Lower lobe of right lung (tissue), 2 donors: ENCODE measurements around the gene SRPK3. TPM values are rescaled to one million over a fixed set of nuclear protein-coding genes. Genes with fewer than 3 reads are reported as not detected.

Source experiments
- ATAC-seq, 2 donors: fragments of 200-7000 bp; cut with Tn5 transposase; one replicate each; pipeline ENCODE4 v1.9.1; 2020 to 2022; ENCODE audit warnings: mild to moderate bottlenecking in 2 of 2, moderate library complexity in 2 of 2
- DNase-seq: peaks from one replicate; pipeline ENCODE4 v3.0.0-alpha.2; 2020
- H3K27ac ChIP-seq: fragments of 200-600 bp; one replicate; pipeline ENCODE4 v1.8.0; 2022
- H3K27me3 ChIP-seq: fragments of 200-600 bp; one replicate; pipeline ENCODE4 v1.8.0; 2022; ENCODE audit warnings: low read depth
- H3K36me3 ChIP-seq: fragments of 200-600 bp; one replicate; pipeline ENCODE4 v1.8.0; 2022; ENCODE audit warnings: mild to moderate bottlenecking
- H3K4me1 ChIP-seq: fragments of 200-600 bp; one replicate; pipeline ENCODE4 v1.8.0; 2022
- H3K4me3 ChIP-seq: fragments of 200-600 bp; one replicate; pipeline ENCODE4 v1.8.0; 2022; ENCODE audit warnings: mild to moderate bottlenecking
- H3K9me3 ChIP-seq: fragments of 200-600 bp; one replicate; pipeline ENCODE4 v1.8.0; 2022
- CTCF ChIP-seq: fragments of 200-600 bp; IDR thresholded peaks from one replicate; pipeline ENCODE4 v1.8.0; 2022; ENCODE audit warnings: antibody characterized with exemption, mild to moderate bottlenecking
- intact Hi-C: fragments of 100-400 bp; cut with DNase I; formaldehyde crosslinking; loops from one replicate; pipeline ENCODE4 v1.11.0; 2022
- total RNA-seq: library from RNA; stranded (reverse); fragmentation: NEBNext Ultra II Directional; extraction: Animal tissue kit (Norgen Biotek cat#: 25700); gene quantifications from one replicate; pipeline ENCODE4 v1.2.1, GENCODE V29; 2021
- donor health status: DM: no; HTN: yes; CAD: no; lungs with severe emphysema.

SRPK3 gene
- total RNA-seq, 1 donor from 2014 or later, result not detected

- H3K4me3 ChIP-seq, result peak overlapping the region; percentile 43
- TF ChIP-seq CTCF, result no peak
- H3K27ac ChIP-seq, result no peak overlapping the region
- peaks cover 4% of the 10 kb centered on the region for H3K4me1 ChIP-seq
- intact Hi-C loops, result no loop called here
- H3K9me3 ChIP-seq, result no peaks in the 10 kb centered on the region
- no peaks in the 10 kb centered on the region for H3K36me3 ChIP-seq
- DNase-seq (no peak), ATAC-seq (peak in 1 of 2 donors; percentile 15)
- peaks cover 12% of the 10 kb centered on the region for H3K27me3 ChIP-seq
These were observed 48.1 kb downstream of the SRPK3 start for GRCh38 chrX:153828723-153829548.

DNA sequence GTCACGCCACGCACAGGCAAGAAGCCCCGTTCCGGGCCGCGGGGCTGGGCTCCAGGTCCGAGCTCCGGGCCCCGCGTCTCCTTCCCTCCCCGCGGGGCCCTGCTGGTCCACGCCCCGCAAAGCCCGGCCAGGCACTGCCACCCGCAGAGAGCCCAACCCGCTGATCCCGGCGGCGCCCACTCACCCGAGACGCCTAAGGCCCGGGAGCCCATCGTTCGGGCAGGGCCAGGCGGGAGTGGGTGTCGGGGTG is 48.6 kb downstream of the SRPK3 start:
- intact Hi-C loops, result no loop called here
- H3K9me3 ChIP-seq, result no peaks in the 10 kb centered on the region
- DNase-seq, result no peak
- no peak overlapping the region for H3K27ac ChIP-seq
- H3K4me1 ChIP-seq, result peaks cover 4% of the 10 kb centered on the region
- peaks cover 12% of the 10 kb centered on the region for H3K27me3 ChIP-seq
- no peak for TF ChIP-seq CTCF
- peak overlapping the region; percentile 43 for H3K4me3 ChIP-seq
- ATAC-seq, result peak; percentile 15 to 36
- H3K36me3 ChIP-seq, result no peaks in the 10 kb centered on the region

DNA sequence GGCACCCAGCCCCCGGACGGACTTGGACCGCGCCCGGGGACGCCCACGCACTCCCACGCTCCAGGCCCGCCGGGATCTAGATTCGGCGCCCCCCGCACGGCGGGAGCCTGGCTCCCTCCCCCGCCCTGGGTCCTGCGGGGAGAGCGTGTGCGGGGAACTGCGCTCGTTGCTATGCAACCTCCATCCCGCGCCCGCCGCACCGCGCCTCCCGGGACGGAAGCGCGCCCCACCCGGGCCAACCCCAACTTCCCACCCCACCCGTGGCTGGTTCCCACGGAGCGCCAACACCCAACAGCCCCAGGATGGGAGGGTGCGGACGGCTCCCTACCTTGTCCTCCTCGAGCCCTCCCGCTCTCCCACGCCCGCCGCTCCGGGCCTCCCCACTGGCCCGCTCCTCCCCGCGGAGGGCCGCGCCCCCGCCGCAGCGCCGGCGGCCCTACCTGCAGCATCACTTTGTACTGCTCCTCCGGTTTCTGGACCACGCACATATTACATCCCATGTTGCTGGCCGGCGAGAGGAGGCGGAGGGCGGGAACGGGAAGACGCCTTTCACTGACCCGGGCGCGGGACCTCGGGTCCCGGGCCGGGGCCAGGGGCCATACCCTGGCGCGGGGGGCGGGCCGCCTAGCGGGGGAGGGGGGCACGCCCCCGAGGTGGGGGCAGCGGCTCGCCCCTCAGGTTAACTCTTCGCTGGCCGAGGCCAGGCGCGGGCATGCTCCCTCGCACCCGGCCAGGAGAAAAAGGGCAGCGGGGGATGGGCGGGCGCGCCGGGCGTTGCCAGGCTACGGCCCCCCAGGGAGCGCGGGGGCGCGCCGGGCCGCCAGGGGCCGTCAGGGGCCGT is 49.2 kb downstream of the SRPK3 start, which contains the start of gene PDZD4:
Gene PDZD4, minus strand, starts transcription at position 746 of the 841 bp plus-strand sequence. Its CDS starts 246 bp downstream, at position 500.
- peak within 1 kb of the TSS; percentile 43 for H3K4me3 ChIP-seq
- intact Hi-C loops, result no loop called here
- H3K27ac ChIP-seq, result no peak within 1 kb of the TSS
- H3K27me3 ChIP-seq, result peaks cover 11% of the 10 kb centered on the region
- H3K4me1 ChIP-seq, result peaks cover 4% of the 10 kb centered on the region
- TF ChIP-seq CTCF, result no peak
- no peak for DNase-seq
- ATAC-seq, result peak; percentile 27 to 32
- H3K9me3 ChIP-seq, result no peaks in the 10 kb centered on the region
- H3K36me3 ChIP-seq, result no peaks in the 10 kb centered on the region

- Histone ChIP-seq H3K27ac (no peak overlapping the region), H3K9me3 (no peaks in the 10 kb centered on the region), H3K27me3 (peaks cover 8% of the 10 kb centered on the region), H3K4me3 (no peak overlapping the region), H3K4me1 (peaks cover 4% of the 10 kb centered on the region), H3K36me3 (no peaks in the 10 kb centered on the region)
- DNase-seq (no peak), ATAC-seq (no peak)
- no peak for TF ChIP-seq CTCF
- intact Hi-C loops, result no loop called here
These were observed 50.0 kb downstream of the SRPK3 start for GRCh38 chrX:153830640-153831428.

- Histone ChIP-seq H3K36me3 (no peaks in the 10 kb centered on the region), H3K4me1 (peaks cover 4% of the 10 kb centered on the region), H3K9me3 (no peaks in the 10 kb centered on the region), H3K27me3 (peaks cover 8% of the 10 kb centered on the region), H3K4me3 (no peak overlapping the region), H3K27ac (no peak overlapping the region)
- no peak for TF ChIP-seq CTCF
- intact Hi-C loops, result no loop called here
- ATAC-seq (no peak), DNase-seq (no peak)
These were observed 50.7 kb downstream of the SRPK3 start for GRCh38 chrX:153831429-153832150.
